D721Med (cell line): ENCODE data around the gene TP53INP2.

Experiments used
- DNase-seq: peaks from one replicate; pipeline ENCODE4 v3.0.0; 2011; ENCODE audit warnings: low spot score; ENCODE audit not compliant: insufficient read length
- FAIRE-seq: peaks from 2 replicates; lab custom pipeline; 2011; peaks lifted over from hg19 to GRCh38; lab: Jason Lieb, UNC
- TF ChIP-seq, protein P1 (sequence below): IDR thresholded peaks from 2 replicates; pipeline ENCODE4 v1.5.1; 2012; ENCODE audit warnings: mild to moderate bottlenecking, control low read depth; ENCODE audit not compliant: insufficient read depth; ENCODE audit errors: missing control alignments

The TP53INP2 gene

DNA sequence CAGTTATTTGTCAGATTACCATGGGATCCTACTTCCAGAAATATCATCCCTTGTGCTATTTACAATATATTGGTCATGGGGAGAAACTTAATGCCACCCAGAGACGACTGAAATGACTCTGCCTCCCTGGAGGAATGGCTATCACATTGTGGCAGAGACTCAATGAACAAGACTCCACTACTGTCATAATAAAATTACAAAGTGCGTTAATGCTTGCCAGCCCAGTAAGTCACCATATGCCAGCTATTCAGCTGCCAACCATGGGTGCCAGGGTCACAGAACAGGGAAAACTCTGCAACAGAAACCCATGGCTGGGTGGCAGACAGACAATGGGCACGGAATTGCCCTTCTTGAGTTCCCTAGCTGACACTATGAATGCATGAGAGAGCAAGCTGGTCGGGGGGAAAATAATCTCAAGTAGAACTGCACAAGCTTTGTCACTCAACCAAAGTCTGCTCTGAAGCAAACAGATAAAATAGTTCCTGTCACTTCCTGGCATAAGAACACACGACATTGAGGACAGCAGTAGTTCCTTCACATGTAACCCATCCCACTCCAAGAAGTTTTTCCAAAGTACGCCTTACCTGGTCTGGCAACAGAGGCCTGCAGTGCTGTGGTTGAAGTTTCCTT lies 32.1 kb downstream of the TP53INP2 start:
- FAIRE-seq (no peak), DNase-seq (no peak)
- TF ChIP-seq, protein P1, sequence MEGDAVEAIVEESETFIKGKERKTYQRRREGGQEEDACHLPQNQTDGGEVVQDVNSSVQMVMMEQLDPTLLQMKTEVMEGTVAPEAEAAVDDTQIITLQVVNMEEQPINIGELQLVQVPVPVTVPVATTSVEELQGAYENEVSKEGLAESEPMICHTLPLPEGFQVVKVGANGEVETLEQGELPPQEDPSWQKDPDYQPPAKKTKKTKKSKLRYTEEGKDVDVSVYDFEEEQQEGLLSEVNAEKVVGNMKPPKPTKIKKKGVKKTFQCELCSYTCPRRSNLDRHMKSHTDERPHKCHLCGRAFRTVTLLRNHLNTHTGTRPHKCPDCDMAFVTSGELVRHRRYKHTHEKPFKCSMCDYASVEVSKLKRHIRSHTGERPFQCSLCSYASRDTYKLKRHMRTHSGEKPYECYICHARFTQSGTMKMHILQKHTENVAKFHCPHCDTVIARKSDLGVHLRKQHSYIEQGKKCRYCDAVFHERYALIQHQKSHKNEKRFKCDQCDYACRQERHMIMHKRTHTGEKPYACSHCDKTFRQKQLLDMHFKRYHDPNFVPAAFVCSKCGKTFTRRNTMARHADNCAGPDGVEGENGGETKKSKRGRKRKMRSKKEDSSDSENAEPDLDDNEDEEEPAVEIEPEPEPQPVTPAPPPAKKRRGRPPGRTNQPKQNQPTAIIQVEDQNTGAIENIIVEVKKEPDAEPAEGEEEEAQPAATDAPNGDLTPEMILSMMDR = no peak

DNA sequence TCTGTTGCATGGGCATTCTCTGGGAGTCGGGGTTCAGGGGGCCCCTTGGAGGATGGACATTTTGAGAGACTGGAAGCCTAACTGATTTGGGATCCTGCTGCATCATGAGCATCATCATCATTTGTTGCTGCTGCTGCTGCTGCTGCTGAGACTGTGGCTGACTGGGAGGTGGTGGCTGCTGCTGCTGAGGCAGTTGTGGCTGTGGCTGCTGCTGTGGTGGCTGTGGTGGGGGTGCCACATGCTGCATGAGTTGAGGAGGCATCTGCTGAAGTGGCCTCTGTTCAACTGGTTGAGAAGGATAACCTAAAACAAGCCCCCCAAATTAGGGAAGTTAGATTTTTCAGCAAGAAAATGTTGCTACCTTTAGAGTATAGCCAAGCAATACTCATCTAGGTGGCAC lies 38.9 kb downstream of the TP53INP2 start:
- FAIRE-seq = no peak
- TF ChIP-seq, protein P1 = no peak

DNA sequence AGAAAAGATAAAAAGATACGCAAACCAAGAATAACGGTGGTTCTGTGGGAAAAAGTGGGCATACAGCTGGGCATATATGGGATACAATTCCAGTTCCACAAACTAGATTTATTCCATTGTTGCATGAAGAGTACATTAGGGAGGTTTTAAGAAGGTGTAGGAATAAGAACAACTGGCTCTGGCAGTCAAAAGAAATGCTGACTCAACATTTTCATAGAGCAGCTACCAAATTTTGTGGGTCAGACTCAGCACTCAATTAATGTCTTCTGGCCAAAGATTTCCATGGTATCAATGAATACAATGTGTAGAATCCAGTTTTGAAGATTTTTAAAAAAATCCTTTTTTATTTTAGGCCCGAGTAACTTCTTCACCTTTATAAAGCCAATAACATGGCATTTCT lies 40.2 kb downstream of the TP53INP2 start:
- FAIRE-seq = no peak
- TF ChIP-seq, protein P1 = no peak
- no peak for DNase-seq

More for the DNA sequence above, 38.9 kb downstream of the TP53INP2 start:
- DNase-seq = no peak

DNA sequence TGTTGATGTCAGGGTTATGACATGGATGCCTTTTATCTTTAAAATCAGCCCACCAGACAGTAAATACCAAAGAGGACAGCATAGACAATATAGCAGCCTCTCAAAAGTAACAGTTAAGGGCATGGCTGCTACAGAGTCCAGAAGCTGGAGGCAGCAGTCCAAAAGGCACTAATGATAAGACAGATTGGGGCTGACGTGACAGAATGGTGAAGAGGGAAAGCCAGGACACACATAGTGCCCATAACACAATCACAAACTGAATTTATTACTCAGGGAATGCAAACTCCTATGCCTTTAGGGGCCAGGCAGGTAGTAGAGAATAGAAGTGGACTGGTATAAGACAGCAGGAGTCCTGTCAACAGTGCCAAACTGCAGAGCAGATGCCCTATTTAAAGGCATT lies 40.7 kb downstream of the TP53INP2 start:
- TF ChIP-seq, protein P1 = no peak
- no peak for FAIRE-seq
- DNase-seq = no peak

DNA sequence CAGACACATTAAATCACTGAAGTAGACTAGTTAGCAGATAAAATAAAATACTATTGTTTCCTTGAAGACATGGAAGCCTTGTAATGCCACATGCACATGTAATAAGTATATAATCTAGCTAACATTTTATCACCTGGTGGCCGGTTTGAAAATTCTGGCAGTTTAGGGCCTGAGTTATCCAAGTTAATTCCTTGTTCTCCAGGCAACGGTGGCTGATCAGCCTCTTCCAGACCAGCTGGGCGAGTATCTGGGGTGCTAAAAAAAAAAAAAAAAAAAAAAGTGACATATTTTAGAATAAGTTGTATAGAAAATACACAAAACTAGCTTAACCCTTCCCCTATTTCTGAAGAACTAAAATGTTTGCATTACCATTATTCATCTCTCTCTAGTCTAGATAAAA lies 42.5 kb downstream of the TP53INP2 start:
- TF ChIP-seq, protein P1 = no peak
- FAIRE-seq = no peak

DNA sequence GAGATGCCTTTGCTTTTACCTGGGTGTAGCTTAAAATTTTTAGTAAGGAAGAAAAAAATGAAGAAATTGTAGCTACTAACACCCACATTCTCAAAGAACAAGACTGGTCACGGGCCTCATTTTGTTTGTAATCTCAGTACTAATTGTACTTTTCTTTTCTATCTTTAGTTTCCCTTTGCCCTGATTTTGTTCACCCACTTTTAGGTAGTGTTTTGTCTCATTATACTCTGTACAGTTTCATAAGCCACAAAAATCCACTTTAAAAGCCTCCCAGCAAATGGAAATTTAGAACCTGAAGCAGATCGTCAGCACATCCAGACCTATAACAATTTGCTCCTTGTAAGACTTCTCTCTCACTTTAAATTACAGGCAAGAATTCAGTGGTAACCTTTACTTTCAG lies 43.3 kb downstream of the TP53INP2 start:
- TF ChIP-seq, protein P1 = no peak
- DNase-seq (no peak), FAIRE-seq (no peak)

More for the DNA sequence above, 42.5 kb downstream of the TP53INP2 start:
- no peak for DNase-seq

DNA sequence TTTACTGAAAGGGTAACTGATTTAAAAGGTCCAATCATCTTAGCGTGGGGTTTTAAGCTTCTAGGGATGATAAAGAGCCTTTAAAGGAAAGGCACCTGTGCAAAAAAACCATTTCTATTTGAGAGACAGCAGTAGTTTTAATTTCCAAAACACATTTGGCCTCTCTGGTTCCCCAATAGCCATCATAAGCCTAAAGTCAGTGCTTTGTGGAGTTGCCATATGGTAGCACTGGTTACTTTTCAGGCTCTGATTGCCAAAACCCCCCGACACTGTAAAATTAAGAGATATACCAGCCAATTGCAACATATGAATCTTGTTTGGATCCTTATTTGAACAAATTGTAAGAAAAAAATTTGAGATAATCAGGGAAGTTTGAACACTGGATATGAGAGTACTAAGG lies 44.6 kb downstream of the TP53INP2 start:
- TF ChIP-seq, protein P1 = no peak
- FAIRE-seq = no peak
- DNase-seq = no peak
